ENCODE results near the gene RUNX1.

GRCh38 chr21:35053356-35054096, 4.4 kb upstream of the RUNX1 start:
- TF ChIP-seq, protein P1, sequence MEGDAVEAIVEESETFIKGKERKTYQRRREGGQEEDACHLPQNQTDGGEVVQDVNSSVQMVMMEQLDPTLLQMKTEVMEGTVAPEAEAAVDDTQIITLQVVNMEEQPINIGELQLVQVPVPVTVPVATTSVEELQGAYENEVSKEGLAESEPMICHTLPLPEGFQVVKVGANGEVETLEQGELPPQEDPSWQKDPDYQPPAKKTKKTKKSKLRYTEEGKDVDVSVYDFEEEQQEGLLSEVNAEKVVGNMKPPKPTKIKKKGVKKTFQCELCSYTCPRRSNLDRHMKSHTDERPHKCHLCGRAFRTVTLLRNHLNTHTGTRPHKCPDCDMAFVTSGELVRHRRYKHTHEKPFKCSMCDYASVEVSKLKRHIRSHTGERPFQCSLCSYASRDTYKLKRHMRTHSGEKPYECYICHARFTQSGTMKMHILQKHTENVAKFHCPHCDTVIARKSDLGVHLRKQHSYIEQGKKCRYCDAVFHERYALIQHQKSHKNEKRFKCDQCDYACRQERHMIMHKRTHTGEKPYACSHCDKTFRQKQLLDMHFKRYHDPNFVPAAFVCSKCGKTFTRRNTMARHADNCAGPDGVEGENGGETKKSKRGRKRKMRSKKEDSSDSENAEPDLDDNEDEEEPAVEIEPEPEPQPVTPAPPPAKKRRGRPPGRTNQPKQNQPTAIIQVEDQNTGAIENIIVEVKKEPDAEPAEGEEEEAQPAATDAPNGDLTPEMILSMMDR (conservative IDR thresholded peaks at IDR 0.05; ENCODE audit: low read depth, low read length), result no peak
- TF ChIP-seq EZH2 (IDR thresholded peaks at IDR 0.05; ENCODE audit: borderline replicate concordance, low read depth, low read length, poor library complexity, severe bottlenecking), result no peak

Measured in A673 (cell line).